Progenitor cell of endocrine pancreas (in vitro differentiated cells): ENCODE results near the gene HAUS3. TPM values are rescaled to one million over a fixed set of nuclear protein-coding genes. Genes with fewer than 3 reads are reported as not detected.

ENCODE experiments used
- DNase-seq: peaks from one replicate; pipeline ENCODE4 v3.0.0; 2021; ENCODE audit warnings: low spot score; ENCODE audit not compliant: unreplicated experiment
- H3K27ac Mint-ChIP-seq: 2 replicates; pipeline ENCODE4 v1.8.0; 2021; ENCODE audit warnings: mild to moderate bottlenecking, moderate library complexity, mixed read lengths
- H3K27me3 Mint-ChIP-seq: 2 replicates; pipeline ENCODE4 v1.8.0; 2021; ENCODE audit warnings: mixed read lengths
- H3K36me3 Mint-ChIP-seq: 2 replicates; pipeline ENCODE4 v1.8.0; 2022; ENCODE audit warnings: mixed read lengths; ENCODE audit not compliant: insufficient read depth
- H3K4me1 Mint-ChIP-seq: 2 replicates; pipeline ENCODE4 v1.8.0; 2021; ENCODE audit warnings: low read depth, mixed read lengths
- H3K4me3 Mint-ChIP-seq: 2 replicates; pipeline ENCODE4 v1.8.0; 2021; ENCODE audit warnings: low read depth, mild to moderate bottlenecking, moderate library complexity, mixed read lengths
- H3K9me3 Mint-ChIP-seq: 2 replicates; pipeline ENCODE4 v1.8.0; 2021; ENCODE audit warnings: low read depth, mixed read lengths
- CTCF ChIP-seq: fragments of 200-600 bp; sonication (generic); IDR thresholded peaks from one replicate; pipeline ENCODE4 v1.5.0; 2021; ENCODE audit warnings: antibody characterized with exemption, mild to moderate bottlenecking; ENCODE audit not compliant: unreplicated experiment
- total RNA-seq: library from RNA; stranded (reverse); gene quantifications from 2 replicates; pipeline ENCODE4 v1.2.1, GENCODE V29; 2021

The HAUS3 gene
- total RNA-seq, 1 donor from 2014 or later, result 18.3 TPM

GRCh38 chr4:2261853-2262144 is 19.9 kb upstream of the HAUS3 start, which contains the start of gene MXD4:
Gene MXD4, minus strand, starts transcription at chr4:2262109. Its CDS starts 129 bp downstream, at chr4:2261980.
- peak within 1 kb of the TSS; percentile 81 for H3K27ac Mint-ChIP-seq
- H3K4me1 Mint-ChIP-seq, result peaks cover 2% of the 10 kb centered on the region
- H3K27me3 Mint-ChIP-seq, result no peaks in the 10 kb centered on the region
- no peaks in the 10 kb centered on the region for H3K36me3 Mint-ChIP-seq
- DNase-seq, result no peak
- H3K4me3 Mint-ChIP-seq, result peak within 1 kb of the TSS; percentile 75
- no peak for TF ChIP-seq CTCF
- no peaks in the 10 kb centered on the region for H3K9me3 Mint-ChIP-seq

- H3K27ac Mint-ChIP-seq, result no peak overlapping the region
- H3K9me3 Mint-ChIP-seq, result no peaks in the 10 kb centered on the region
- DNase-seq, result no peak
Measured at GRCh38 chr4:2261110-2261852, 19.4 kb upstream of the HAUS3 start.

GRCh38 chr4:2260344-2261109 is 18.6 kb upstream of the HAUS3 start:
- TF ChIP-seq CTCF, result no peak
- H3K27me3 Mint-ChIP-seq, result no peaks in the 10 kb centered on the region
- peak overlapping the region; percentile 75 for H3K4me3 Mint-ChIP-seq
- H3K36me3 Mint-ChIP-seq, result no peaks in the 10 kb centered on the region
- peaks cover 2% of the 10 kb centered on the region for H3K4me1 Mint-ChIP-seq
- DNase-seq, result peak; percentile 9
- no peaks in the 10 kb centered on the region for H3K9me3 Mint-ChIP-seq
- no peak overlapping the region for H3K27ac Mint-ChIP-seq

More at GRCh38 chr4:2261110-2261852, 19.4 kb upstream of the HAUS3 start:
- no peak for TF ChIP-seq CTCF
- Mint-ChIP-seq H3K4me1 (peaks cover 2% of the 10 kb centered on the region), H3K36me3 (no peaks in the 10 kb centered on the region), H3K4me3 (peak overlapping the region; percentile 75), H3K27me3 (no peaks in the 10 kb centered on the region)

- no peak for TF ChIP-seq CTCF
- Mint-ChIP-seq H3K27ac (no peak overlapping the region), H3K4me3 (peak overlapping the region; percentile 75), H3K27me3 (no peaks in the 10 kb centered on the region), H3K36me3 (peaks cover 2% of the 10 kb centered on the region), H3K4me1 (peaks cover 2% of the 10 kb centered on the region), H3K9me3 (no peaks in the 10 kb centered on the region)
- peak; percentile 9 for DNase-seq
Measured at GRCh38 chr4:2259541-2260343, 17.8 kb upstream of the HAUS3 start.

- no peak for TF ChIP-seq CTCF
- Mint-ChIP-seq H3K27ac (no peak overlapping the region), H3K4me3 (no peak overlapping the region), H3K27me3 (no peaks in the 10 kb centered on the region), H3K4me1 (peaks cover 2% of the 10 kb centered on the region), H3K9me3 (no peaks in the 10 kb centered on the region), H3K36me3 (peaks cover 3% of the 10 kb centered on the region)
- peak; percentile 8 for DNase-seq
Measured at GRCh38 chr4:2259036-2259540, 17.2 kb upstream of the HAUS3 start.
